Stomach (tissue), 4 donors: ENCODE results near the gene GPR27.

ENCODE experiments used
- CTCF ChIP-seq, 7 experiments: fragments of 450-650 bp in 4 of 7; fragments of 200-600 bp in 3 of 7; sonication (generic) in 3 of 7; IDR thresholded peaks; one replicate each; pipeline ENCODE4 v1.5.1; 2016 to 2019; ENCODE audit warnings: antibody characterized with exemption in 7 of 7, control low read depth in 2 of 7, mild to moderate bottlenecking in 1 of 7
- EP300 ChIP-seq: sonication (generic); formaldehyde crosslinking; IDR thresholded peaks from one replicate; pipeline ENCODE4 v1.6.1; 2017; ENCODE audit warnings: antibody characterized with exemption
- POLR2A ChIP-seq, 4 donors: fragments of 450-650 bp; IDR thresholded peaks; one replicate each; pipeline ENCODE4 v1.6.1; 2016; ENCODE audit warnings: antibody characterized with exemption in 4 of 4, control low read depth in 2 of 4, mild to moderate bottlenecking in 1 of 4, moderate library complexity in 1 of 4

- TF ChIP-seq CTCF (IDR thresholded peaks at IDR 0.05): no peak
- no peak for TF ChIP-seq POLR2A (IDR thresholded peaks at IDR 0.05)
- TF ChIP-seq EP300: no peak
Measured at GRCh38 chr3:71763426-71763825, 9.8 kb downstream of the GPR27 start.
